ENCODE data around the gene SPOPL.
A peak's percentile ranks its signal among the peaks of the same experiment; 100 is the strongest.

SPOPL gene

DNA sequence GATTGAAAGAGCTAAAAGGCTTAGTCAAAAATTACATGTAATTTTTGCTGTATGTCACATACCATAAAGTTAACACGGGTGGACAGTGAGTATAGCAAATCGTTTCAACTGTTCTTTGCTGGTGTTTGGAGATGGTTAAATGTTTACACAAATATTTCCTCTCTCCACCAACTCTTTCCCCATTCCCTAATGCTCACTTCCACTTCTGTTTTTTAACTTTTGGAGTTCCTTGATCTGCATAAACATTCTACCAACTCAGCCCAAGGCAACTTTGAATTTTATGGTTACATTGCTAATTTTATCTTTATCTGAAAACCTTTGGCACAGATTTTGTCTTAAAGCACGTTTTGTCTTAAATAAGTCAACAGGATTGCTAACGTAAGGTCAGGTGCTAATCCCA is 1.9 kb upstream of the SPOPL start:
- TF ChIP-seq ZNF792 (tag by site-specific recombination; IDR thresholded peaks at IDR 0.05): no peak
- no peak for TF ChIP-seq ZBTB20 (tag by site-specific recombination; IDR thresholded peaks at IDR 0.05)
- TF ChIP-seq ZNF416 (tag by site-specific recombination; IDR thresholded peaks at IDR 0.05): no peak
- TF ChIP-seq ZNF132 (tag by site-specific recombination; IDR thresholded peaks at IDR 0.05; ENCODE audit: borderline replicate concordance): no peak
- no peak for TF ChIP-seq RBAK (tag by site-specific recombination; IDR thresholded peaks at IDR 0.05)
- TF ChIP-seq ZNF10 (tag by site-specific recombination; IDR thresholded peaks at IDR 0.05): no peak
- TF ChIP-seq YY1 (tag by site-specific recombination; IDR thresholded peaks at IDR 0.05): no peak
- TF ChIP-seq TRIM28 (IDR thresholded peaks at IDR 0.05; ENCODE audit: borderline replicate concordance, low read length): no peak
- no peak for TF ChIP-seq ZNF571 (tag by site-specific recombination; IDR thresholded peaks at IDR 0.05)
- TF ChIP-seq SP3 (tag by site-specific recombination; IDR thresholded peaks at IDR 0.05): no peak
- TF ChIP-seq, protein P1, sequence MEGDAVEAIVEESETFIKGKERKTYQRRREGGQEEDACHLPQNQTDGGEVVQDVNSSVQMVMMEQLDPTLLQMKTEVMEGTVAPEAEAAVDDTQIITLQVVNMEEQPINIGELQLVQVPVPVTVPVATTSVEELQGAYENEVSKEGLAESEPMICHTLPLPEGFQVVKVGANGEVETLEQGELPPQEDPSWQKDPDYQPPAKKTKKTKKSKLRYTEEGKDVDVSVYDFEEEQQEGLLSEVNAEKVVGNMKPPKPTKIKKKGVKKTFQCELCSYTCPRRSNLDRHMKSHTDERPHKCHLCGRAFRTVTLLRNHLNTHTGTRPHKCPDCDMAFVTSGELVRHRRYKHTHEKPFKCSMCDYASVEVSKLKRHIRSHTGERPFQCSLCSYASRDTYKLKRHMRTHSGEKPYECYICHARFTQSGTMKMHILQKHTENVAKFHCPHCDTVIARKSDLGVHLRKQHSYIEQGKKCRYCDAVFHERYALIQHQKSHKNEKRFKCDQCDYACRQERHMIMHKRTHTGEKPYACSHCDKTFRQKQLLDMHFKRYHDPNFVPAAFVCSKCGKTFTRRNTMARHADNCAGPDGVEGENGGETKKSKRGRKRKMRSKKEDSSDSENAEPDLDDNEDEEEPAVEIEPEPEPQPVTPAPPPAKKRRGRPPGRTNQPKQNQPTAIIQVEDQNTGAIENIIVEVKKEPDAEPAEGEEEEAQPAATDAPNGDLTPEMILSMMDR (tag by site-specific recombination; IDR thresholded peaks at IDR 0.05): no peak
- POLR2A ChIA-PET: no interaction called here
- Histone ChIP-seq H3K27ac (ENCODE audit: extremely low read depth, low read depth, low read length) (no peak overlapping the region), H3K36me3 (ENCODE audit: control insufficient read depth in 2 of 2, insufficient read depth in 1 of 2, low read length in 2 of 2) (peaks cover 0 to 8% of the 10 kb centered on the region in 2 experiments; a peak in 1 of 3 replicates), H3K4me1 (ENCODE audit: control insufficient read depth, insufficient read depth, low read length) (peaks cover 3% of the 10 kb centered on the region; the same call in 1 of the 2 replicates), H3K9me3 (ENCODE audit: control insufficient read depth, insufficient read depth, low read depth, low read length) (no peaks in the 10 kb centered on the region), H3K4me3 (ENCODE audit: low read depth, low read length) (no peak overlapping the region)
- CTCF ChIA-PET: no interaction called here

DNA sequence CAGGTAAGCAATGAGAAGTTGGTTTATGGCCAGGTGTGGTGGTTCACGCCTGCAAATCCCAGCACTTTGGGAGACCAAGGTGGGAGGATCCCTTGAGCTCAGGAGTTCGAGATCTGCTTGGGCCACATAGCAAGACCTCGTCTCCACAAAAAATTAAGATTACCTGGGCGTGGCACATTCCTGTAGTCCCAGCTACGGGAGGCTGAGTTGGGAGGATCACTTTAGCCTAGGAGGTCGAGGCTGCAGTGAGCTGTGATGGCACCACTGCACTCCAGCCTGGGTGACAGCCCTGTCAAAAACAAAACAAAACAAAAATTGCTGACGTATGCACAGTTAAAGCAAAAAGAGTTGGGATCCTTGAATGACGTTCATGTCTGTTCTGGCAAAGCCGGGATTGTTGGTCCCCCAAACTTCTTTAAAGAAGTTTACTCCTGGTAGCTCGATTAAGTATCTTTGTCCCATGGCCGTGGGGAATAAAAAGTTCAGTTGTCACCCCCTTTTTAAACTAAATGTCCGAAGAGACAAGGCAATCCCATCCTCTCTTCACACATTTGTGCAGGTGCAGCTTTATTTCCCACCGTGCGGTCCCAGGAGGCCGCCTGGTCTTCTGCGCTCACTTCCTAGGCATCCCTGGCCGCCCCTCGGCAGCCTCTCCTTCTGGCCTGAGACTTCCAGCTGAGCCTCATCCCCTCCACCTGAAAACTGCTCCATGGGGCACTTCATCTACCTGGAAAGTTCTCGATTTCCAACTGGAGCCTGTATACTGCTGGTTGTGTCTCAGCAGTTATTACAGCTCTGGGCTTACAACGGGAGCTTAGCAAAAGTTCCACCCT is 762 bp upstream of the SPOPL start:
- H3K9me3 ChIP-seq (ENCODE audit: control insufficient read depth, insufficient read depth, low read depth, low read length): no peaks in the 10 kb centered on the region
- H3K36me3 ChIP-seq (ENCODE audit: control insufficient read depth in 2 of 2, insufficient read depth in 1 of 2, low read length in 2 of 2): peaks cover 0 to 4% of the 10 kb centered on the region in 2 experiments; a peak in 2 of 3 replicates
- peak overlapping the region; percentile 77 for H3K4me3 ChIP-seq (ENCODE audit: low read depth, low read length)
- no peak for TF ChIP-seq ZFP69B (tag by site-specific recombination; IDR thresholded peaks at IDR 0.05)
- peak; percentile 44 for TF ChIP-seq ZNF335 (tag by site-specific recombination; conservative IDR thresholded peaks at IDR 0.05)
- H3K27ac ChIP-seq (ENCODE audit: extremely low read depth, low read depth, low read length): peak overlapping the region; percentile 90
- H3K4me1 ChIP-seq (ENCODE audit: control insufficient read depth, insufficient read depth, low read length): peaks cover 4% of the 10 kb centered on the region
- POLR2A ChIA-PET: interaction anchor here (0.7 to 1.4 kb wide), 3 partner anchors 27 to 429 kb away, joined by 3 to 5 read pairs (median 4); no protein-coding TSS in a partner anchor
- CTCF ChIA-PET: interaction anchor here (0.8 to 1.3 kb wide), 4 partner anchors 14 to 596 kb away, joined by 3 to 4 read pairs (median 4); no protein-coding TSS in a partner anchor

- Histone ChIP-seq H3K4me1 (ENCODE audit: control insufficient read depth, insufficient read depth, low read length) (peaks cover 17% of the 10 kb centered on the region), H3K9me3 (ENCODE audit: control insufficient read depth, insufficient read depth, low read depth, low read length) (no peaks in the 10 kb centered on the region), H3K4me3 (ENCODE audit: low read depth, low read length) (peak overlapping the region; percentile 97), H3K36me3 (ENCODE audit: control insufficient read depth in 2 of 2, insufficient read depth in 1 of 2, low read length in 2 of 2) (no peaks in the 10 kb centered on the region; a peak in 1 of 3 replicates), H3K27ac (ENCODE audit: extremely low read depth, low read depth, low read length) (peak overlapping the region; percentile 91)
- ChIA-PET CTCF (interaction anchor here (1.3 kb wide), 1 partner anchor 284 kb away, joined by 9 read pairs; no protein-coding TSS in a partner anchor), POLR2A (interaction anchor here (0.6 to 1.1 kb wide), 2 partner anchors 140 to 415 kb away, joined by 3 read pairs; no protein-coding TSS in a partner anchor)
- TF ChIP-seq BCL11A (tag by site-specific recombination; IDR thresholded peaks at IDR 0.05; ENCODE audit: low read depth) (no peak), OVOL3 (tag by site-specific recombination; IDR thresholded peaks at IDR 0.05) (no peak), ZNF23 (tag by site-specific recombination; IDR thresholded peaks at IDR 0.05; ENCODE audit: borderline replicate concordance) (no peak), ZNF2 (tag by site-specific recombination; IDR thresholded peaks at IDR 0.05) (no peak), ZFP69B (tag by site-specific recombination; IDR thresholded peaks at IDR 0.05) (no peak), BCL6B (tag by site-specific recombination; IDR thresholded peaks at IDR 0.05) (no peak), ZNF302 (tag by site-specific recombination; IDR thresholded peaks at IDR 0.05; ENCODE audit: low read depth) (no peak), ZBTB6 (tag by site-specific recombination; IDR thresholded peaks at IDR 0.05) (no peak), OSR2 (tag by site-specific recombination; IDR thresholded peaks at IDR 0.05) (no peak), ZNF623 (tag by site-specific recombination; IDR thresholded peaks at IDR 0.05) (no peak), HOXC10 (CRISPR knock-in tag; IDR thresholded peaks at IDR 0.05) (no peak), ZNF239 (tag by site-specific recombination; IDR thresholded peaks at IDR 0.05) (no peak), HOXD13 (CRISPR knock-in tag; IDR thresholded peaks at IDR 0.05; ENCODE audit: borderline replicate concordance) (no peak), ZNF501 (tag by site-specific recombination; IDR thresholded peaks at IDR 0.05) (no peak)
Observed at GRCh38 chr2:138502255-138503086, 901 bp downstream of the SPOPL start.
